HG03342 (cell line): Measurements from ENCODE around the gene KNSTRN.
A peak's percentile ranks its signal among the peaks of the same experiment; 100 is the strongest.

ENCODE experiments used
- ATAC-seq: cut with Tn5 transposase; IDR thresholded peaks from one replicate; pipeline ENCODE4 v1.9.1; 2021; ENCODE audit warnings: mild to moderate bottlenecking, moderate library complexity; ENCODE audit not compliant: unreplicated experiment

Gene KNSTRN, protein sequence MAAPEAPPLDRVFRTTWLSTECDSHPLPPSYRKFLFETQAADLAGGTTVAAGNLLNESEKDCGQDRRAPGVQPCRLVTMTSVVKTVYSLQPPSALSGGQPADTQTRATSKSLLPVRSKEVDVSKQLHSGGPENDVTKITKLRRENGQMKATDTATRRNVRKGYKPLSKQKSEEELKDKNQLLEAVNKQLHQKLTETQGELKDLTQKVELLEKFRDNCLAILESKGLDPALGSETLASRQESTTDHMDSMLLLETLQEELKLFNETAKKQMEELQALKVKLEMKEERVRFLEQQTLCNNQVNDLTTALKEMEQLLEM

DNA sequence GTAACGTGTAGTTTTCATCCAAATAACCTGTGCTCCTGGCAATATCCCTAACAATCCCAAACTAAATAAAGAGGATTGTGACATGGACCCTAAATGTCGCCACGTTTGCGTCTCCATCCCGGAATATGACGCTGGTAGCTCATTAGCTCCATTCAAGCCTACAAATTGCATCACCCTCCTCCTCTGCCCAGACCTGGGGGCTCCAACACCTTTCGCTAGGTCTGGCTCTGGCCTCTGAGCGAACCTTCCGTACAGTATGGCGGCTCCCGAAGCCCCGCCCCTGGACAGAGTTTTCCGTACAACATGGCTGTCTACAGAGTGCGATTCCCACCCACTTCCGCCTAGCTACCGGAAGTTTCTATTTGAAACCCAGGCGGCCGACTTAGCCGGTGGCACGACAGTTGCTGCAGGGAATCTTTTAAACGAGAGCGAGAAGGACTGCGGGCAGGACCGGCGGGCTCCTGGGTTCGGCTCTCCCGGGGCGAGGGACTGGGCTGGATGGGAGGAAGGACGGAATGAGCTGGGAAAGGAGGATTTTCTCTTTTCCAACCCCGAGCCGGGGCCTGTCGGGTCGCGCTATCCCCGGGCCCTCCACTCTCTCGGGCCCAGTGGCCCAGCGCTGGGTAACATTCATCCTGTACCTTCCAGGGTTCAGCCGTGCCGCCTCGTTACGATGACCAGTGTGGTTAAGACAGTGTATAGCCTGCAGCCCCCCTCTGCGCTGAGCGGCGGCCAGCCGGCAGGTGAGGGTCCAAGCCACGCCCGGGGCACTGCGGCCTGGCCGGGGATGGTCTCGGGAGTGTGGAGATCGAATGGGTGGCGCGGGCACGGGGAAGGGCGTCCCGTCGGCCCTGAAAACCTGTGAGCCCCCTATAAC is at the start of gene KNSTRN:
KNSTRN (plus strand) TSS at position 142 of the 877 bp plus-strand sequence; CDS start at position 257, 115 bp downstream.
- peak; percentile 85 for ATAC-seq

DNA sequence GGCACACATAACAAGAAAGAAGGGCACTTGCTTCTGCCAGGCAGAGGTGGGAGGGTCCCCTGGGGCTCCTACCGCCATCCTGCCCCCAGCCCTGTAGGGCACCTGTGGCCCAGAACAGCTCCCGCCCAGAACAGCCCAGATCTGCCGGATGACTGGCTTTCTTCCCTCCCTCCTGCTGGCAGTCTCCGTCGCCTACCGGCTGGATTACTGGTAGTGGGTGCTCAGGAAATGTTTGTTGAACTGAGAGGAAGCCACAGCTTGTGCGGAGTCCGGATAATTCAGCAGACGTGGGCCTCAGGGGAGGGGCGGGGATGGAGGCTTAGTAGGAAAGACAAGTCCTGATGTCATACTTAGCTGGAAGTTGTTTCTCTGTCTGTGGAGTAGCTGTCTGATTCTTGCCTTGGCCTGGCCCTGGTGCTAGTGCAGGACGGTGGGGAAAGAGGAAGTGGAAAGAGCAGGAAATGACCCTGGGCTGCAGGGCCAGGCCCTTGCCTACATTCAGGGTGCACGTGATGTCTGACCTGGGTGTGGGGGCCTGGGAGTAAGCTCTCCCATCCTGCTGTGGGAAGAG is 48.5 kb upstream of the KNSTRN start:
- no peak for ATAC-seq

DNA sequence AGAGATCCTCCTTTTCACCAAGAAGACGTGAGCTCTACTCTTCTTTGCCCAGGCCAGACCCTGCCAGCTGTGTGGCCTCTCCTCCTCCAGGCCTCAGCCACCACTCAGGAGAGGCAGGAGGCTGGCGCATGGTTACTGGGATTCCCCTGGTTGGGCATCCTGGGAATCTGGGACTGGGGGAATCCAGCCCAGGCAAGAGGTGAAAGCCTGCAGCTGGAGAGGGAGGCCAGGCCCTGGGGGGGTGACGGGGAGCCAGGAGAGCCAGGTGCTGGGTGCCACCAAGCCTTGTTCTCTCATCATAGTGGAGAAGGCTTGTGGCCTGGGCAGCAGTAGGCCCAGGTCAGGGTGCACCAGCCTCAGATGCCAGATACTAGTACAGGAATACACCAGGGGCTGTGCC is 48.0 kb upstream of the KNSTRN start:
- no peak for ATAC-seq

DNA sequence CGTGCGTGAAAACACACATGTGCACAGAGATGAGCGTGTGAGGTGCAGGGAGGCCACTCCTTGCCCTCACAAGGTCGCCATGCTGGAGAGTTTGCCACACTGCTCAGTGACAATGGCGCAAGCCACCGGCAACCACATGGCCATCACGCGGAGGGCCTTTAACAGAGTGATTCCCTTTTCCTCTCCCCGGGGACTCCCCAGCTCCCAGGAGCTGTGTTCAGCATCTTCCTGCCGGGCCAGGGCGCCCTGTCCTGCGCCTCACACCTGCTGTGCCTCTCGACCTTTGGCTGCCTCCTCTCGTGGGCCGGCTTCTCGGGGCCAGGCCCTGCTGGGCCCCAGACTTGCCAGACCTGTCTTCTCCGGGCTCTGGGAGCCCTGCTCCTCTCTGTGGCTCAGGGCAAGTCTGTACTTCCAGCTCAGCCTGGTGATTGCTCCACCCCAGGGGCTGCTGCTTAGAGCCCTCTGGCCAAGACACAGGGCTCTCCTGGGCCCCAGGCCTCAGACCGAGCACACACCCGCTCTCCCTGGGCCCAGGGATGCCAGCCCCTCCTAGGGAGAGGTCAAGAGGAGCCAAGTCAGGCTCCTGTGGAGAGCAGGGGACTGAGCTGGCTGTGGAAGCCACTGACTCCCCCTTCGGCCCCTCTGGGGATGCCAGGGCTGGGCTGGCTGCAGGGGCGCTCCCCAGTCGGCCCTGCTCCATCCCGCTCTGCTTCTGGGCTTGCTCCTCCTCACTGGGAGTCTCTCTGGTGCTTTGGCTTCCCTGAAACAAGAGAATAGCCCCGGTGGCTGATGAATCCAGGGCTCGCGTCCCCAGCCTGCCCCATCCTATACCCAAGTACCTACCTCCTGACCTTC is 47.4 kb upstream of the KNSTRN start:
- no peak for ATAC-seq

DNA sequence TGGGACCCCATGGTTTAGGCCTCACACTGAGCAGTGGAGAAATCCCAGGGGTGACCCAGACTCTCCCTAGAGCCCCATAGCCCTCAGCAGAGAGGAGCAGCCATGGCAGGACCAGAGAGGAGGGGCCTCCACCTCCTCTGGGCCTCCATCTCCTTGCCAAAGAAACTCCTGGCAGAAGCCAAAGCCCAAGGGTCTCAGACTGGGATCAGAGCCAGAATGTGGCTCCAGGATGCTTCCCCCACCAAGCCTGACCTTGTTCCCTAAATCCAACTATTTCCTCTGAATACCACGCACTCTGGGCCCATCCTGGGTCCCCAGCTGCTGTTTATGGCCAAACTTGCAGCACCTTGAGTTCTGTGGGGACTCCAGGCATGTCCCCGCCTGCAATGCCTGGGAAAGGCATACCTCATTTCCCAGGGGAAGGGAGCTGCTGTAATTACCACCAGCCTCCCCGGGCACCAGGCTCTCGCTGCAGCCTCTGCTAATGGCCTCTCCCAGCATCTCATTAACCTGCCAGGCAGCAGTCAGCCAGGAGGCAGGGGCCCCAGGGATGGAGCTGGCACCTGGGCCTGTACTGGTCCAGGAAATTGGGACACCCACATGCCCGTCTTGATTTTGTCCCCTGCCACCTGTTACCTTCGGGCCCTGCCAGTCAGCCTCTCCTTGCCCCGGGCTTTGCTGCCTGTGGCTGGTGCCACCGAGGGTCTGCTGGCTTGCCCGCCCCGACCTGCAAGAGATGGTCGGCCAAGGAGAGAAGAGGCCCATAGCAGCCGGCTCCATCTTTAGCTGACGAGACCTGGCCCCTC is 46.4 kb upstream of the KNSTRN start:
- no peak for ATAC-seq

DNA sequence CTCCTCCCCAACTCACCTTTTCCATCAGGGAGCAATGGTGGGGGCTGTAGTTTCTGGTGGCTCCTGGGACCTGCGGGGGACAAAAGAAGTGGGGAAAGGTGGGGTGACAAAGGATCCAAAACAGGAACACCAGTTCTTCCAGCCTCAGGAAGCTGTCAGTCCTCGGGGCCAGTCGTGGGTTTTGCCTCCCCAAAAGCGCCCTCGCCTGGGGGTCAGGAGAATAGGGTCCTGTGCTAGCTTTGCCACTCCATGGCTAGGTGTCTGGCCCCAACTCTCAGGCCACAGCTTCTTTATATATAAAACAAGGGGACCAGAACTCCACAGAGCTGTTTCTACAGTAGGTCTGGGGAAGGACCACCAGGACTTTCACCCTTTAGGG is 45.8 kb upstream of the KNSTRN start:
- no peak for ATAC-seq

DNA sequence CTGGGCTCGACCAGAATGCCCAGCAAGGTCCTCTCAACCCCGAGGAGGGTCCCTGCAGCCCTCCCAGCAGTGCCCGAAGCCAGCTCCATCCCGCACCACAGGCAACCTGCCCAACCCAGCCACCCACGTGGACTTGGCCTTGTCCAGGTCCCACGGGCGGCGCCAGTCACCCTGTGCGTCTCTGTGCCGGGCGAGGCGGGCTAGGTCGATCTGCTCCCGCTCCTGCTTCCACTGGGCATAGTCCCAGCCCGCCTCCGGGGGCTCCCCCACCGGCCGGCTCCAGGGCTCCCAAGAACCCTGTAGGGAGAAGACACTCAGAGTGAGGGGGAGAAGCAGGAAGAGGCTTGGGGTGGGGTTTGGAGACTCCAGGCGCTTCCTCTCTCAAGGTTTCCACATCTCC is 44.9 kb upstream of the KNSTRN start:
- ATAC-seq, result no peak

DNA sequence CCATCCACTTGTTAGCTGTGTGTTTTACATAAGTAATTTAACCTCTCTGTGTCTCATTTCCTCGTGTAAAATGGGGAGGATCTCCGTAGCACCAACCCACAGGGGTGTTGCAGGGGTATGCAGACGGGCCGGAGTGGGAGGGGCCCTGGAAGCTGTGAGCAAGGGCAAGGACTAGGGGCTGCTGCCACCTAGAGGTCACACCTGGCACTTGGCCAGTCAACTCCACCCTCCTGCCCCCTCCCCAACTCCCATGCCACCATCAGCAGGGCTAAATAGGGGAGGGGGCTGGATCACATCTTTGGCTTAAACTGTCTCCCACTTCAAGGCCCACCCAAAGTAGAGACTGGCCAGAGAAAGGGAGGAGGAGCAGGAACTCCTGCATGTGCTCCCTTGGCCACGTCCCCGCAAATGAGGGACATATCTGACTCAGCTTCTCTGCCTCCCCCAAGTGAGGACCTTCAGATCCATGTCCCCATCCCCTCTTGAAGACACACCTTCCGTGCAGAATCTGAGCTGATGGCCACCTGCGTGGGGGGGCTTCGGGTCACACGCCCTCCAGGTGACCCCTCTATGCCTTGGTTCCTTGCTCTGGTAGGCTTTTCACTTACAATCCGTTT is 44.4 kb upstream of the KNSTRN start:
- ATAC-seq, result peak; percentile 61

DNA sequence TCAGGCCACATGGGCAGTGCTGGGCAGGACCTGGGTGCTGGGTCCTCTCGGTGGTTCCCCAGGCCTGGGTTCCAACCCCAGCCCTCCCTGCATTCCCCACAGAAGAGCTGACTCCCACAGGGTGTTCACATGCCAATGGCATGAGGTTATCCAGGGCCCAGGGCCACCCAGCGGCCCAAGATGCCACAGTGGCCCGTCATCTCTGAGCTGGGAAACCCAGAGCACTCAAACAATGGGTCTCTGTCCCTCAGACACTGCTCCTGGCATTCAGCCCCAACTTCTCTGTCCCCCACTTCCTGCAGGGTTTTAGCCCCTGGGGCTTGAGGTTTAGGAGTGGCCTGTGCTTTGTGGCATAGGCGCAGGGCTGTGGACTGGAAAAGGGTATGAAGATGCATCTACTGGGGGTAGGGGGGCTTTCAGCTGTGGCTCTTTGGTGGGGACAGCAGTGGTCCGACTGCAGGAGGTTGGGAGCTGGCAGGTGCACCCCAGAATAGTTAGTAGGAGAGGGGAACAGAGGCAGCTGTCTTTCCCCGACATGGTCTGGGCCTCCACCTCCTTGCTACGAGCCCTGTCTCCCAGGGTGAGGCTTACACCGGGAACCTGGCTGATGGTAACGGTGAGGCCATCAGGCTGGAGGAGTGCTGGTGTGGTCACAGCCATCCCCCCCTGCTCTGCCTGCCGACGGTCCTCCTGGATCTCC is 43.5 kb upstream of the KNSTRN start:
- ATAC-seq, result no peak

DNA sequence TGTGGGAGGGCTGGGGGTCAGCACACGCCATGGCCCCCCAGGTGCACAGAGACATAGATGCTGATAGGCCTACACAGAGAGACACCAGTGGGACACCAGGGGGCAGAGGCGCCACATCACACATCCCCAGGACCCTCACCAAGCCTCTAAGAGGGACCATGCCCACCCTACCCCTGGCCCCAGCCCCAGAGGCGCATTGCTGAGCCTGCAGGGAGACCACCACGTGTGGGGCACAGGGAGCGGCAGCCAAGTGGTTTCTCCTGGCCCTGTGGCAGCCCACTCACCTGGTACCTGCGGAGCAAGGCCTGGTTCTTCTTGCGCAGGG is 42.9 kb upstream of the KNSTRN start:
- no peak for ATAC-seq

DNA sequence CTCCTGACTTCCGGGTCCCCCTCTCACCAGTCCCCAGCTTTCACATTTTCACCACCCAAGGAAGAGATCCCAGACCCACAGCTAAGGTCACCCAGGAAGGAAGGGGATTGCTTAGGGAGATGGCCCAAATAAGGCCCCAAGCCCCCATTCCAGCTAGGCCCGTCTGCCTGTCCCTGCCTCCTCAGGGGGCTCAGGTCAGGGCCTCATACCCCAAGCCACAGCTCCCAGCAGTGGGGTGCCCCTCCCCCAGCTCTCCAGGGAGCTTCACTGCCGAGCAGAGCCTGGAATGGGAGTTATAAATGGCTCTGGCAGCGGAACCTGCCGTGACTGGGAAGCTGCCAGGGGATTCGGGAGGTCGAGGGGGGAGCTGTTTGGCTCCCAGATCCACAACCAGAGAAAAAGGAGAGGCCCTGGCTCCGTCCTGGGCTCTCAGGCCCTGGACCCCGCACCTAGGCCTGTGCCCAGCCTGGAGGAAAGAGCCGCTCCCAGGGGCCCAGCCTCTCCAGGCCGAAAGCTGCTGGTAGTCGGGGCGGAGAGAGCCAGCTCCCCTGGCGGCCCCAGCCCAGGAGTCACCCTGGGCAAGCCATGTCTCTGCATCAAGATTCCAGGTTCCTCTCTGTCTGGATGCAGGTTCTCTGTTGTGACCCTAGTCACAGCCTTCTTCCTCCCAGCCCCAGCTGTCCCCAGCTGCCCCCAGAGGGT is 42.3 kb upstream of the KNSTRN start:
- no peak for ATAC-seq

DNA sequence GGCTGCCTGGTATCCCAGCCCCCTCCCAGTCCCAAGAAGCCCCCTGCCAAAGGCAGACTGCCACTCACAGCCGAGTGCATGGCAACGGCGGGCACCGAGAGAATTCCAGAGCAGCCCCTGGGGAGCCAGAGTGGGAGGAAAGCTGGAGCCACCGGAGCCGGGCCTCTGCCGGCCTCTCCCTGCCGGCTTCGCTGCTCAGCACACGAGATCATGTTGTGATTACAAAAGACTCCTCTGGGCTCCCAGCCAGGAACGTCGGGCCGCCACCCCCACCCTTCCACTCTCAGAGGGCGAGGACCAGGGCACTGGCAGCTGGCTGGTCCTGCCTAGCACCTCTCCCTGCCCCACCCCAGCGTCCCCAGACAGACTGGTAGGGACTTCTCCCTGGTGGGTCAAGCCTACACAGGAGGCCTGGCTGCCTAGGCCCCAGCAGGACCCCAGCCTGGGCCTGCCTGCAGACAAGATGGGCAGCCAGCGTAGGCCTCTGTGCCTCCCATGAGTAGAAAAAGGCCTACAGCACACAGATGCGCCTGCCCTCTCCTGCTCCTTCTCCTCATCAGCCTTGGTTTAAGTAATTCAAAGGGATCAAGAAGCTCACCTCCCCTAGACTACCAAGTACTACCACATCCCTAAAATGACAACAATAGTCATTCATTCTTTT is 41.7 kb upstream of the KNSTRN start, which contains the start of gene CCDC9B:
CCDC9B (minus strand) TSS at position 200 of the 661 bp plus-strand sequence; CDS start at position 80, 120 bp downstream.
- ATAC-seq, result no peak

DNA sequence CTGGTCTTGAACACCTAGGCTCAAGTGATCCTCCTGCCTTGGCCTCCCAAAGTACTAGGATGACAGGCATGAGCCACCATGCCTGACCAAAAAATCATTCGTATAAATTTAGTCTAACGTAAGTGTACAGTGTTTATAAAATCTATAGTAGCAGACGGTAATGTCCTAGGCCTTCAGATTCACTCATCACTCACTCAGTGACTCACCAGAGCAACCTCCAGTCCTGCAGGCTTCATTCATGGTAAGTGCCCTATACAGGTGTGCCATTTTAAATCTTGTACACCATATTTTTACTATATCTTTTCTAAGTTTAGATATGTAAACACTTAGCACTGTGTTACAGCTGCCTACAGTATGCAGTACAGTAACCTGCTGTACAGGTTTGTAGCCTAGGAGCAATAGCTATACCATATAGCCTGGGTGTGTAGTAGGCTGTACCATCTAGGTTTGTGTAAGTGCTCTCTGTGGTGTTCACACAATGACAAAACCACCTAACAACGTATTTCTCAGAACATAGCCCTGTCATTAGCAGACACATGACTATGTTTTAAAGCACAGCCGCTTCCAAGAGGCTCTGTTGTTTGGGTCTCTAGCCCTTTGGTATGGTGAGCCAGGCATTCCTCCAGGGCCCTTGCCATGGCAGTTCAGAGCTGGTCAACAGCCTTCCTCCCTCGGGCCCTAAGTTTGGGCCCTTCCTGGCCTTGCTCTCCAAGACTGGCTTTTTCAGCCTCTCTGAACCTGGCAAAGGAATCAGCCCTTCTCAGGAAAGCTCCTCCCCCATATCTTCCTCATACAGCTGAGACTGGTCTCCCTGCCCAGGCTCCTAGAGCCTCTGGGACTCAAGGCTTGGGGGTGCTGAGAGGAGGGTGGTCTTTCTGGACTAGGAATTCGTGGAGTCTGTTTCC is 39.9 kb upstream of the KNSTRN start:
- no peak for ATAC-seq

DNA sequence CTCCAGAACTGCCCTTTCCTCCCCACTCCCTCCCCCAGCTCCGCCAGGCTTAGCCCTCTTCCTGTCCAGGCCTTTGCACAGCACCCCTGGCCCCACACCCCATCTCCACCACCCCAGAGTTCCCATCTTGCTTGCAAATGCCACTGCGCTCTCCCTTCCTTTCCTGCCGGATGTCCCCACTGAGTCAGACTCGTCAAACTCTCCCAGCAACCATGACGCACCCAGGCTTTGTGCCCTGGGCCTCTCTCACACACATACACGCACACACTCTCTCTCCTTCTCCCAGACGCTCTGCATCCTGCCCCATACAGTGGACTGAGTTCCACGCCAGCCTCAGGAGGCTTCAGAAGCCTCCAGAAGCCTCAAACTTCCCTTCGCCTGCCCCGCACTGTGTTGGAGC is 39.0 kb upstream of the KNSTRN start:
- no peak for ATAC-seq

DNA sequence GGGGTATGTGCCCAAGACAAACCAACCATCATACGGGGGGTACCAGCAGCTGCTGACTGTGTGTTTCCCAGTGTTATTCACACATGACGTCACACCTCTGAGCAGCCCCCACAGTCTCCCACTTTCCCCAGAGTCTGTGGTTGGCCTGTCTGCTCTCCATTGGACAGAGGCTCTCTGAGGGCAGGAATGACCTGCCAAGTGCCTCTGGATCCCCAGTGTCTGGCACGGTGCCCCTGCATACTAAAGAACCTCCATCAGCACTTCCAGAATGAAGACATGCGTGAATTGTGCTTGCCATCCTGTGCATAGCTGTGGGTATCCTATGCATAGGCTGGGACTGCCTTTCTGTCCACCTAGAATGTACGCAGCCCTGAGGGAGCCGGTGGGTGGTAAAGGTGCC is 38.3 kb upstream of the KNSTRN start:
- ATAC-seq, result no peak

DNA sequence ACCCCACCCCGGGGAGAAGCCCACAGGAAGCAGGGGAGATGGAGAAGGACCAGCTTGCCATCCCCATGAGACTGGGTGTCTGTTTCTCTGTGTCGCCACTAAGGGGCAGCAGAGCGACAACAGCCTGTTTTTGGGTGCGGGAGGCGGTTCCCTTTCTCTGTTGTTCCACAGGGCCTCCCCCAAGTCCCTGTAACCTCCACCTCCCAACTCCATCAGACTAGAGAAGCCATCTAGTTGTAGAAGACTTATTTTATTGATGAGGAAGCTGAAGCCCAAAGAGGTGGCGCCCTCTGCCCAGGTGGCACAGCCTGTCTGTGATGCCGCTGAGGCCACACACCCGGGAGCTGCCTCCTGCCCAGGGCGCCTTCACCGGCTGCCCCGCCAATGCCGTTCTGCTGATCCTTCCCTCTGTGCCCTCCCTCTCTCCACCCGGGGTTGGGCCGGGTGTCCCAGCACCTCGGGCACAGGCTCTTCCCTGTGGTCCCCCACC is 37.8 kb upstream of the KNSTRN start:
- no peak for ATAC-seq
